Measurements from ENCODE around the gene SLC44A2. TPM values are rescaled to one million over a fixed set of nuclear protein-coding genes. Genes with fewer than 3 reads are reported as not detected.

SLC44A2 gene
- total and polyA plus RNA-seq, 2 donors (not counting 1 experiment from before 2014, with no cell fraction given): 91.3 to 173 TPM

DNA sequence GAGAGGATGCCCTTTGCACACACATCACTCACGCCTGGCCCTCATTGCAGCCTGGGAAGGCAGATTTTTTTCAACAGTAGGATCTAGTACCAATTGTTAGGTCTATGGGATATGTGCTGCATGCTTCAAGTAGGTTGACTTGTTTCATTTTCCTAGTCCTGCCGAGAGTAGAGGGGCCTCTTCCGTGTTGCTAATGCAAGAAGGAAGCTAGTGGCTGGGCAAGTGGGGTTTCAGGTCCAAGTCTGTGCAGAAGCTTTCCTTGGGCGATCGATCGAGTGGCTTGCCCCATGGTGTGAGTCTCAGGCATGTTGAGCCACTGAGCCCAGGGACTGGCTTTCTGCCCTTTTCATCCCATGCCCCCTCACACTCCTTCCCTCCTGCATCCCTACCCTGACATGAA lies 42.5 kb downstream of the SLC44A2 start:
- peaks cover 94% of the 10 kb centered on the region for H3K79me2 ChIP-seq (ENCODE audit: control insufficient read depth, insufficient read depth, low read length)
- DNase-seq (ENCODE audit: low read depth in 2 of 2): no peak
- no peak overlapping the region for H3K4me2 ChIP-seq (ENCODE audit: extremely low read depth, insufficient read depth, low read length)
- no peak overlapping the region for H3K9ac ChIP-seq (ENCODE audit: insufficient read depth, low read length)
- peaks cover 11% of the 10 kb centered on the region for H3K4me1 ChIP-seq (ENCODE audit: control insufficient read depth, extremely low read depth, insufficient read depth, low read length)
- no peaks in the 10 kb centered on the region for H3K9me3 ChIP-seq (ENCODE audit: control insufficient read depth, insufficient read depth, low read depth, low read length)
- H3K4me3 ChIP-seq (replicated peaks in 1 of 4; ENCODE audit: control extremely low read depth in 1 of 4, insufficient read depth in 1 of 4, low read depth in 3 of 4, low read length in 4 of 4): no peak overlapping the region
- TF ChIP-seq EZH2 (IDR thresholded peaks at IDR 0.05; ENCODE audit: low read length, missing control alignments) (no peak), CTCF (conservative IDR thresholded peaks at IDR 0.05 in 1 of 2, IDR thresholded peaks at IDR 0.05 in 1 of 2; ENCODE audit: low read depth in 1 of 2, low read length in 2 of 2) (no peak)
- H3K27me3 ChIP-seq (ENCODE audit: control insufficient read depth, insufficient read depth, low read length): no peaks in the 10 kb centered on the region
- no peak overlapping the region for H2AFZ ChIP-seq (ENCODE audit: low read length)
- no peak overlapping the region for H3K27ac ChIP-seq (ENCODE audit: insufficient read depth, low read length)
- H4K20me1 ChIP-seq (ENCODE audit: control insufficient read depth, extremely low read depth, insufficient read depth, low read length): peaks cover 3% of the 10 kb centered on the region
- peaks cover 9% of the 10 kb centered on the region for H3K36me3 ChIP-seq (ENCODE audit: control insufficient read depth, insufficient read depth, low read length)

GRCh38 chr19:10669246-10669645 lies 43.9 kb downstream of the SLC44A2 start:
- DNase-seq (ENCODE audit: low read depth in 2 of 2): no peak
- Histone ChIP-seq H3K27ac (ENCODE audit: insufficient read depth, low read length) (no peak overlapping the region), H4K20me1 (ENCODE audit: control insufficient read depth, extremely low read depth, insufficient read depth, low read length) (peaks cover 3% of the 10 kb centered on the region), H3K9ac (ENCODE audit: insufficient read depth, low read length) (no peak overlapping the region), H3K4me3 (replicated peaks in 1 of 4; ENCODE audit: control extremely low read depth in 1 of 4, insufficient read depth in 1 of 4, low read depth in 3 of 4, low read length in 4 of 4) (no peak overlapping the region), H3K9me3 (ENCODE audit: control insufficient read depth, insufficient read depth, low read depth, low read length) (no peaks in the 10 kb centered on the region), H3K79me2 (ENCODE audit: control insufficient read depth, insufficient read depth, low read length) (peaks cover 91% of the 10 kb centered on the region), H3K4me1 (ENCODE audit: control insufficient read depth, extremely low read depth, insufficient read depth, low read length) (peaks cover 11% of the 10 kb centered on the region), H3K4me2 (ENCODE audit: extremely low read depth, insufficient read depth, low read length) (no peak overlapping the region), H3K36me3 (ENCODE audit: control insufficient read depth, insufficient read depth, low read length) (peaks cover 10% of the 10 kb centered on the region), H2AFZ (ENCODE audit: low read length) (no peak overlapping the region), H3K27me3 (ENCODE audit: control insufficient read depth, insufficient read depth, low read length) (no peaks in the 10 kb centered on the region)
- TF ChIP-seq EZH2 (IDR thresholded peaks at IDR 0.05; ENCODE audit: low read length, missing control alignments) (no peak), CTCF (conservative IDR thresholded peaks at IDR 0.05 in 1 of 2, IDR thresholded peaks at IDR 0.05 in 1 of 2; ENCODE audit: low read depth in 1 of 2, low read length in 2 of 2) (no peak)

- no peaks in the 10 kb centered on the region for H3K27me3 ChIP-seq (ENCODE audit: control insufficient read depth, insufficient read depth, low read length)
- DNase-seq (ENCODE audit: low read depth in 2 of 2): no peak
- H3K9ac ChIP-seq (ENCODE audit: insufficient read depth, low read length): no peak overlapping the region
- peaks cover 11% of the 10 kb centered on the region for H3K4me1 ChIP-seq (ENCODE audit: control insufficient read depth, extremely low read depth, insufficient read depth, low read length)
- H3K4me2 ChIP-seq (ENCODE audit: extremely low read depth, insufficient read depth, low read length): no peak overlapping the region
- no peaks in the 10 kb centered on the region for H3K9me3 ChIP-seq (ENCODE audit: control insufficient read depth, insufficient read depth, low read depth, low read length)
- TF ChIP-seq CTCF (conservative IDR thresholded peaks at IDR 0.05 in 1 of 2, IDR thresholded peaks at IDR 0.05 in 1 of 2; ENCODE audit: low read depth in 1 of 2, low read length in 2 of 2) (no peak), EZH2 (IDR thresholded peaks at IDR 0.05; ENCODE audit: low read length, missing control alignments) (no peak)
- H3K79me2 ChIP-seq (ENCODE audit: control insufficient read depth, insufficient read depth, low read length): peaks cover 89% of the 10 kb centered on the region
- H3K27ac ChIP-seq (ENCODE audit: insufficient read depth, low read length): no peak overlapping the region
- H4K20me1 ChIP-seq (ENCODE audit: control insufficient read depth, extremely low read depth, insufficient read depth, low read length): peaks cover 3% of the 10 kb centered on the region
- H2AFZ ChIP-seq (ENCODE audit: low read length): no peak overlapping the region
- H3K36me3 ChIP-seq (ENCODE audit: control insufficient read depth, insufficient read depth, low read length): peaks cover 10% of the 10 kb centered on the region
- H3K4me3 ChIP-seq (replicated peaks in 1 of 4; ENCODE audit: control extremely low read depth in 1 of 4, insufficient read depth in 1 of 4, low read depth in 3 of 4, low read length in 4 of 4): no peak overlapping the region
Observed at GRCh38 chr19:10670182-10670581, 44.8 kb downstream of the SLC44A2 start.

Data from fibroblast of lung (primary cell).